NOMO-1 (cell line): ENCODE measurements around the gene SIPA1L3.

Experiments used
- DNase-seq, 2 experiments: peaks; one replicate each; lab custom pipeline; 2025; ENCODE audit not compliant: unreplicated experiment in 2 of 2; lab: John Stamatoyannopoulos, UW

Gene SIPA1L3

DNA sequence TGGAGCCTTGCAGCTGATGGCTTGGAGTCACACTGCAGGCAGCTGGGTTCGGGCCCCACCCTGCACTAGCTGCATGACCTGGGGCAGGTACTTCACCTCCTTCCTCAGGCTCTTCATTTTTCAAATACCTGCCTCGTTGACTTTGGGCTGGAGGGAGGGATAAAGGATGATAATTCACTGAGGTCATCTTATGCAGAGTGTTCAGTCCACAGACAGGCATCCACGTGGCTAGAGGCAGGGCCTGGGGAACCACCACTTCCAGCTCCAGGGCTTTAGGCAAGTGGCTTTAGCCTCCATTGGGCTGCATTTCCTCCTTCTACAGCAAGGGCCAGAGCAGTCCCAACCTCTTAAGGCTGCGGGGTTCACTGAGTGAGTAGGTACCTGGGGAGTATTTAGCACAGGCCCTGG, 84.8 kb downstream of the SIPA1L3 start:
- no peak for DNase-seq

DNA sequence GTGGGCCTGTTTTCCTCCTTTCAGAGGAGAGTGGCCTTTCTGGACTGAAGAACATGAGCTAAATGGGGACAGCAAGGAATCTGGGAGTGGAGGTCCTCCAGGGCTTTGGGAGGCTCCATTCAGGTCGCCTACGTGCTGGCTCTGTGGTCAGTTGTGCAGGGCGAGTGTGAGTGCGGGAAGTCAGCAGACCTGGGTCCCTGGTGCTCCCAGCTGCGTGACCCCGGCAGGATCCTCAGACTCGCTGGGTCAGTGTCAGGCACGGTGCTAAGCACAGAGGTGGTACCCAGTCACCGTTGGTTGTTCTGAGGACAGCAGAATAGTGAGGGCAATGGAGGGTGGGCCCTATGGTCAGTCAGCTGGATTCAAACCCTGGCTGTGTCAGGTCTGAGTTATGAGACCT, 85.8 kb downstream of the SIPA1L3 start:
- DNase-seq = no peak

DNA sequence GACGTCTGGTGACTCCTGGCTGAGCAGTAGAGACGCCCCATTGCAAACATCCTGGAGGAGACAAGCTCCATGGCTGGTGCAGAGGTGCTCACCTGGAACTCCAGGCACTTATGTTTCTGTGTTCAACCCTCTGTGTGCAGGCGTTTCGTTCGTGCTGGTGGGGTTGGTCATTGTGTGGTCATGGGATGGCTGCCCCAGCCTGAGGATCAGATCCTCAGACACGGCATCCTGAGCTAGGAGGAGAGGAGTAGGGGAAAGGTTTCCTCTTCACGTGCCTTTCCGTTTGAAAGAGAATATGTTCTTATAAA, 87.8 kb downstream of the SIPA1L3 start:
- DNase-seq = no peak

DNA sequence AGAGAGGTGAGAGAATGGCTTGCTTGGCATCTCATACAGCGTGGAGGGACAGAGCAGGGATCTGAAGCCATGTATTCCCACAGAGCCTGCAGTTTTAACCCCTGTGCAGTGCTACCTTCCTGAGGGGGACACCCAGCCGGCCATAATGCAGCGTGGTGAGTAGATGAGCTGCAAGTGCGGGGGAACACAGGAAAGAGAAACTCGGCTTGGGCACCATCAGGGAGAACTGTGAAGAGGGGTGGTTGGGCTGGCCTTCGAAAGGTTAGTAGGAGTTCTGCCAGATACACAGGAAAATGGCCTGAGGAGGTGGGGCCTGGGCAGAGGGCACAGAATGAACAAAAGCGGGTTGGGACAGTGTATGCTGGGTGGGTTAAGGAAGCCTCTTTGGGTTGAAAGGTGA, 88.3 kb downstream of the SIPA1L3 start:
- DNase-seq = no peak

DNA sequence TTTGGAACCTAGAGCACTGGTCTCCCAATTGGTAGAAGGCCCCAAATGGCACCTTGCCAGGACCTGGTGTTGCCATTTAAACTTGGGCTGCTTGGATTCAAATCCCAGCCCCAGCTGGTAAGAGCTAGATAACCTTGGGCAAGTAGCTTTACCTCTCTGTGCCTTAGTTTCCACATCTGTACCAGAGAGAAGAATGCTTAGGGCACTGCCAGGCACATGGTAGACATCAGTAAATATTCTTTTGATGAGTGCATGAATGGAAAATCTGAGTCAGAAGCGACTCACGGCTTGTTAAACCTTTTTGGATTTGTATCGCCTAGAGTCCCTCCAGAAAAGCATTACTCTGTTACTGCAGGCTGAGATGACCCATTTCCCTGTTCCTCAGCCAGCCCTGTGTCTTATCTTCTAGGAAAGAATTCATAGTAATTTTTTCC, 90.9 kb downstream of the SIPA1L3 start:
- no peak for DNase-seq

DNA sequence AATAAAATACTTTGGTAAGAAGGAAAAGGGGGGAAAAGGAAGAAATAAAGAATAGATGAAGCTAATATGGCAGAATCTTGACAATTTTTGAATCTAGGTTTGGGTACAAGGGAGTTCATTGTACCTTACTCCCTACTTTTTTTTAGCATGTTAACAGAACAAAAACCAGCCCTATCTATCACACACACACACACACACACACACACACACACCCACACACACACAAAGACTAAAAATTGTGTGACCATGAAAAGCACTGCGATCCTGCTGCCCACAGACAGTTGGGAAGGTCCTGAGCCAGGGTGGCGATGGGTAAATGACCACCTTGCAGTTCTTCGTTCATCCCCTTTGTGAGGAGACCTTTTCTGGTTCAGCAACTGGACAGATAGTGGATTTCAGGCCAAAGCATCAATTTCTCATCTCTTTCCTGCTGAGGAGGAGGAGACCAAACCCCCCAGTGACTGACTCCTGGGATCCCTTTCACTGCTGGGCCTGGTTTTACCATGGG, 91.8 kb downstream of the SIPA1L3 start:
- no peak for DNase-seq

DNA sequence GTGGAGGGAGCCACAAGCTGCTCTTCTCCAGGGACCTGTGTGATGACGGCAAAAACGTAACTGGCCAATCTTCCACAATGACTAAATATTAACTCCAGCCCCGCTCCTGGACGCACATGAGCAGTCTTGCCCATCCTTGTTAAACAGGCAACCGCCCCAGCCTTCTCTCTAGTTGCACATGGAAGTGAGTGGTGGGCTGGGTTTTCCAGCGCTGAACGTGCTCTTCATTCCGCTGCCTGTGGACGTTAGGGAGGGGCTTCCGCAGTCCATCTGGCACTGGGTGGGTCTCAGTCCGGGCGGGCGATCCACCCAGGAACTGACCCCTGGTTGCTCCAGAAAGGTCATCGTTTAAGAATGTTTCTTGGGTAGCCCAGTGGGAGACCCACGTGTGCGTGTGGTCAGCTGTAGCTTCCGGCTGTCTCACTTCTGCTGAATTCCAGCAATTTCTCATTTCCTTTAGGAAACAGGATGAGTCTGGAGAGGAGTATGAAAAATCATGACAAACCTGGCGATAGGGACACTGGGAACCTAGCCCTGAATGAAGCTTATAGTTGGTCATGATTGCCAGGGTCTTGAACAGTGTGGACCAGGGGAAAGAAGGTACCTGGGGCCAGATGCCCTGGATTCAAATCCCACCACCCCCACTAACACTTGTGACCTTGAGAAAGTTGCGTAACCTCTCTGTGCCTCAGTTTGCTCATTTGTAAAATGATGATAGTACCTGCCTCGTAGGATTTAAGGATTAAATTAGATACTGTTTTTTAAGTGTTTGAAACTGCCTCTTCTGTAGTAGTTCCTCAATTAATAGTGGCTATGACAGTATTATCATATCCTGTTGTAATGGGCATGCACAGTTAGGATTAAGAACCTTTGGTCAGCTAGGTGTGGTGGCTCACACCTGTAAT, 92.6 kb downstream of the SIPA1L3 start:
- DNase-seq = no peak

DNA sequence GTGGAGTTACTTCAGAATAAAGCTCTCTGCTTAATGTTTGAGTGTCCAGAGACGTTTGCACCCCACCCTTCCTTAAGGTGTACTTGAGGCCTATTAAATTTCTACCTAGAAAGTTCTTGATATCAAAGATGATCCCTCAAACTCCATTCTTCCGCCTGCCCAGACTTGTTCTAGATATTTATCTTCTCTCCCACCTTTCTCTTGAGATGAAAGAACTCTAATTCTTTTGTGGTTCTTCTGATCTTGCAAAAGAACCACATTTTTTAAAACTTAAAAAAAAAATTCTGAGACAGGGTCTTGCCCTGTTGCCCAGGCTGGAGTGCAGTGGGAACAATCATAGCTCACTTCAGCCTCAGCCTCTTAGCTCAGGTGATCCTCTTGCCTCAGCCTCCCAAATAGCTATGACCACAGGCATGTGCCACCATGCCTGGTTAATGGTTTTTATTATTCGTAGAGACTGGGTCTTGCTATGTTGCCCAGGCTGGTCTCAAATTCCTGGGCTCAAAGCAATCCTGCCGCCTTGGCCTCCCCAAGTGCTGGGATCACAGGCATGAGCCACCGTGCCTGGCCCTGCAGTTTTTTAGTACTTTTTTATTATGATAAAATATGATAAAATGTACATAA, 94.3 kb downstream of the SIPA1L3 start:
- DNase-seq = no peak

DNA sequence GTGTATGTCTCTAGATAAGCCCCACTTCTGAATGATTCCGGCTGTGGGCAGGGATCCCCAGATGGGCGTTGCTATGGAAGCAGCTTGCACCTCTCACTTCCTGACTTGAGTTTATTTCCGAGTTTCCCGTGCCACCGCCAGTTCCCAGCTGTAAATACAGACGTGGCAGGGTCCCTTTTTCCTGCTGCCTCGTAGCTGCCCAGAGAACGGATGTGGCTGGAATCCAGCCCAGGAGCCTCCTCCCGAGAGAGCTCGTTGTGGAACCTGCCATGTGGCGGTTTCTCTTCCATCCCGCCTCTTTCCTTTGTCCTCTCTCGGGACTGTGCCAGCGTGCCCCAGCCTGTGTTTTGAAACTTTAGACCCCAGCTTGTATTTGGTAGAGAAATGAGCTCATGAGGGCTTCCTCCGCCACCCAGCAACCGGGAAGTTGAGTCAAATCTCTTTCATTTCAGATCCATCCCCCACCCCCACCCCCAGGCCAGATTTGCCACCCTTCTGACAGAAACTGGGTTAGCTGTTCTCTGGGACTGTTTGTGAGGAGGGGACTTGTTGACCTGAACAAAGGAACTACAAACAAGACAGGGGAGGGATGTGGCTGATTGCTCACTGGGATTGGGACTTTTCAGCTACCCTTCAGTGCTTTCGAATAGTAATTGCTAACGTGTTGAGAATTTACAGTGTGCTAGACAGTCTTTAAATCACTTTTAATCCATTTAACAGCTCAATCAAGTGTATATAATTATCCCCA, 96.6 kb downstream of the SIPA1L3 start:
- DNase-seq = no peak

DNA sequence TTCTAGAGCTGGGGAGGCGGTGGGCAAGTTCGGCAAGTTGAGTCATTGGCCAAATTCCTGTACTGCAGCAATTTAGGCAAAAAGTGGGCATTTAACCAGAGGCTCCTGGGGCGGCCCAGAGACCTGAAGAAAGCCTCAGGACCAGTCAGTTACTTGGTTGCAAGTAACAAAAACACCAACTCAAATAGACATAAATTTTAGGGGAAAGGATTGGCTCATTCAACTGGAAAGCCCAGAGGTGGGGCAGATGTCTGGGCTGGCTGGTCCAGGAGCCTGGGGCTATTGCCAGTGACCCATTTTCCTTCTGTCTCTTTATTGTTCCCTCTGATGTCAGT, 97.1 kb downstream of the SIPA1L3 start:
- no peak for DNase-seq

DNA sequence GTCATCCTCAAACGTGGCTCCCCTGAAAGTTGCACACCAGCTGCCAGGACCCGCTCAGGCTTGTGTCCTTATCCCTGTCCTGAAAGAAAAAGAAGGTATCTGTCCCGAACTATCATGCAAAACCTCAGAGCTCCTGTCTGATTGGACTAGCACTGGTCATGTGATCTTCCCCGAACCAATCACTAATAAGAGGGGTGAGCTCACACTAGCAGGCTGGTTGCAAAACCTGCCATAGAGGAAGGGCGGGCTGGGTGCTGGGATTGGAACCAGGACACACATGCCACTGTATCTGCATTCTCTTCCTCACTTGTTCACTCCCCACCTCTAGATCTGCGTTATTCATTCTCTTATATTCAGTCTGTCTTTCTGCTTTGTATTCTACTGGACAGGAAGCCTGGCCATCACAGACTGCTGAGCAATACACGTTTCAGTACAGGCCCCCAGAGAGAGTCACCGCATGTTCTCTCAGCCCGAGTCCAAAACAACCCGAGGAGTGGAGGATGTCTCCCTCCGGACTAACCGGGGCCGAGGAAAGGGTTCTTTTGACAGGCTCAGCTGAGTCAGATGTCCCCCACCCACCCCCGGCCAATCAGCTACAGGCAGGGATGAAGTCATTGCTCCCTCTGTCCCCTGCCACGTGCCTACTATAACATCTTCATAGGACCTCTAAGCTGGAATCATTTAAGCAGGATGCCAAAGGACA, 97.7 kb downstream of the SIPA1L3 start:
- no peak for DNase-seq

DNA sequence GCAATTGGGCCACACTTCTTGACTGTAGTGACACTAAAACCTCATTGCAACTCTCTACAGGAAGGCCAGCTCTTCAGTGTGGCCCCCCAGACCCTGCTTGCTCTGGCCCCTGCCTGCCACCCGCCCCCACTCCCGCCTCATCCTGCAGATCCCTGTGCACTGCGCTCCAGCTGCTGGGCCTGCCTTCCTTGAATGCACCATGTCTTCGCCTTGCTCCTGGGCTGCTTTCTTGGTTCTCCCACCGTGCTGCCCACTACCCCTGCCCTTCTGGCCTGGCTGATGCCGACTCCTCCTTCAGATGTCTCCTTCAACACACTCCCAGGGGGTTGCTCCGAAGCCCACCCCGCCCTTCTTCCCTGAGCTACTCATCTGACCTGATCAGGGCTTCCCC, 98.2 kb downstream of the SIPA1L3 start:
- DNase-seq = no peak

DNA sequence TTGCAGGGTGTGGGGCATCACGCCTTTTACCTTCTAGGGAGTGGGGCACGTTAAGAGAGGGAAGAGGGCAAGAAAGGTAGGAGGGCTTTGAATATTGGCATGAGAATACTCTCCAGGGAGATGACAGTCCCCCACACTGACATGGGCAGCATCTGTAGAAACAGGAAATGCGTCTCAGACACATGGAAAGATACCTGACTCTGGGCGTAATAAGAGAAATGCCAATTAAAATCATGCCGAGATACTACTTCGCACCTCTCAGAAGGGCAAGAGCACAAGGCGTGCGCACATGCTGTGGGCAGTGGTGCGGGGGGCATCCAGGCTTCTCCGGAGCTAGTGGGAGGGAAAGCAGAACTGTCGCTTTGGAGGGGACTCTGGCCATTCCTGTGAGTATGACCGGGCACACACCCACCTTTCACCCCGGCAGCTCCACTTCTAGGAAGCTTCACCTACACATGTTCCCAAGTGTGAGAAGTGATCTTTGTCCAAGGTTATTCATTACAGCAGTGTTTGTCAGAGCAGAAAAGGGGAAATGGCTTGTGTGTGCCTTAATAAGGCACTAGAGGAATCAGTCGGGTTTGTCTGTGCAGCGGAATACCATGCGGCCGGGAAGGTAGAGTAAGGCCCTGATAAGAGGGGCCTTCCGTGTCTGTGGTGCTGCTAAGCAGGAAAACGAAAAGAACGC, 99.5 kb downstream of the SIPA1L3 start:
- DNase-seq = no peak

DNA sequence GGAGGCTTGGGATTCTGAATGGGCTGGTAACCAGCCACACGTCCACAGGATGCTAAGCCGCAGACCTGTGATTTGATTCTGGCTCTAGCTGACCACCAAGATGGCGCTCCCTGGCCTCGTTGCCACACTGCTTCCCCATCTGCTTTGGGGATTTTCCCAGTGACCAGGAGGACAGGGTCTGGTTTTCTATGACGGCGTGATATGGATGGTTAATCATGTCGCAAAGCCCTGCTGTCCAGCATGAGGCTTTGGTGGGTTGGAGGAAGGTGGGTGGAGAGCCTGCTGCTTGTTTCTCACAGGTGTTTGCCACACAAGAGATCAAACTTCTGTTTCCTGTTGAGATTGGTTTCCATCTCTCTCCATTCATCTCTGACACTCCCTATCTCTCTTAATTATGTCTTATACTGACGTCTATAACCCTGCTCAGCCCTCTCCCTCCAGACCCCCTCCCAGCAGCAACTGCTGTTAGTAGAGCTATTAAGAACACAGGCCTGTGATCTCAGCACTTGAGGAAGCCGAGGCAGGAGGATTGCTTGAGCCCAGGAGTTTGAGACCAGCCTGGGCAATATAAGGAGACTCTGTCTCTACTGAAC, 102.7 kb downstream of the SIPA1L3 start:
- no peak for DNase-seq

DNA sequence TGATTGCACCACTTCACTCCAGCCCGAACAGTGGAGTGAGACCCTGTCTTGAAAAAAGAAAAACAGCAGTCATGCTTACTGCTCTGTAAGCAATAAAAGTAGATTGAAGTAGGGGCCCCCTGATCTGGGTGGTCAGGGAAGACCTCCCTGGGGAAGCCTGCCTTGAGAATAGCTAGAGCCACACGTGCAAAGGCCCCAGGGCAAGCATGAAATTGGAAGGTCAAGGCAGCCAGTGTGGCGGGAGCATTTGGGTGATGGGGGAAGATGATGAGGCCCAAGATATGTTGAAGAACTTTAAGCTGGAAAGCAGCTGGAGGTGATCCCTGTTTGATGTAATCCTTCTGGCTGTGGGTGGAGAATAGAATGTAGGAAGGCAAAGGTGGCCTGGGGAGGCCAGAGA, 104.4 kb downstream of the SIPA1L3 start:
- no peak for DNase-seq

DNA sequence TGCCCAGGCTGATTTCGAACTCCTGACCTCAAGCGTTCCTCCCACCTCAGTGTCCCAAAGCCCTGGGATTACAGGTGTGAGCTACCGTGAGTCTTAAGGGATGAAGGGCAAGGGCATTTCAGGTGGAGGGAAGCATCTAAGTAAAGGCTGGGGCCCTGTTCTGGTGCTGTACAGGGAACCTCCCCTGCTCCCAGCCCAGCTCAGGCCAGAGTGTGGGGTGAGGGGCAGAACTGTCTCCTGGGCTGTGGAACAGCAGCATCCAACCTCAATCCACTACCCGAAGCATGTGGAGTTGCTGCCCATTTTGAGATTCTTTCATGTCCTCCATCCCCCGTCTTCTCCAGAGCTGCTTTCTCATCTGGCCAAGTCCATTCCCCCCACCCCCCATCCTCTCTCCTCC, 105.3 kb downstream of the SIPA1L3 start:
- no peak for DNase-seq

DNA sequence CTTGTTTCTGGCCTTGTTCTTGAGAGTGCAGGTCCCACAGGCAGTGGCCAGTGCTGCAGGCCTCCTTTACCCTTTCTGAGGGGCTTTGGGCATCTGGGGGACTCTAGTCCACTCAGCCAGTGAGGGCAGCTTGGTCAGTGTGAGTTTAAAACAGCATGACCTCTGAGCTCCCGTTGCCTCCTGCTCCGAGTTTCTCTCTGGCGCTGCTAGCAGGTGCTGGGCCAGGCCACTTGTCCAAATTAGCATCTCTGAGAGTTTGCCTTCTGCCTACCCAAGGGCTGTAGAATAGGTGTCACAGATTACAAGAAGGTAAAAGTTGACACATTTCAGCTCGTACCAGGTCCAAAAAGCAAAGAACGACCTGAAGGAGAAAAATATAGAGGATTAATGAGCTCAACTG, 105.9 kb downstream of the SIPA1L3 start:
- DNase-seq = no peak

DNA sequence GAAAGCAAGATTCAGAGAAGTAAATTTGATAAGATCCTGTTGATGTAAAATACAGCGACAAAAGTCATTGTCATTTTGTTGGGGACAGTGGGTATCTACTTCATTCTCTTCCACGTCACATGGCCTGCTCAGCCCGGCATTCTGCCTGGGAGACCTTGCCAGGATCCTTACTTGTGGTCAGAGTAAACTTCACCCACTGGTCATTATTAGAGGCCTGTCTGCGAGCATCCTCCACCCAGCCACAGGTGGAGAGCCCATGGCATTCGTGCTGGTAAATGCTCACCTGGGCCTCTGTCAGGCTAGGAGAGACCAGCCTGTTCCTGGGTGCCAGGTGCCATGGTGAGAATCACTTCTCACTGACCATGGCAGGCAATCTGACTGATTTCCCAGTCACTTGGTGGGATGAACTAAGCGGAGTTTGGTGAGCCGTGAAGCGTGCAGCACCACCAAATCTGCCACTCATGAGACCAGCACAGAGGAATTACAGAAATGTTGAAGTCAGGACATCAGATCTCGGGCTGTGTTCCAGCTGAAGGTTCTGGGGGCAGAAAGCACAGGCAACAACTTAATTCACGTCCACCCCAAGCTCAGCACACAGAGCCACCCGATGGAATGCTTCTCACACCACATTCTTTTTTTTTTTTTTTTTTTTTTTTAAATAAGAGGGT, 107.0 kb downstream of the SIPA1L3 start:
- no peak for DNase-seq

DNA sequence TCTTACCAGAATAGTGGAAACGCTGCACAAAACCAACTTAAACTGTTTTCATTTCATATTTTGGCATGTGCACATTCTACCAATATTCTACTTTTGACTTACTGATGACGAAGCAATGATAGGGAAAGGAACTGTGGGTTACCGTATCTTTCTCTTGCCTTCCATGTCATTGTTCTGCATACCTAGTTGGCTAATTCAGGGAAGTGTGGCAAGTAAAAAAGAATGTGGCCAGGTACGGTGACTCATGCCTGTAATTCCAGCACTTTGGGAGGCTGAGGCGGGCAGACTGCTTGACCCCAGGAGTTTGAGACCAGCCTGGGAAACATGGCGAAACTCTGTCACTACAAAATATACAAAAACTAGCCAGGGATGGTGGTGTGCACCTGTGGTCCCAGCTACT, 108.2 kb downstream of the SIPA1L3 start:
- DNase-seq = no peak

DNA sequence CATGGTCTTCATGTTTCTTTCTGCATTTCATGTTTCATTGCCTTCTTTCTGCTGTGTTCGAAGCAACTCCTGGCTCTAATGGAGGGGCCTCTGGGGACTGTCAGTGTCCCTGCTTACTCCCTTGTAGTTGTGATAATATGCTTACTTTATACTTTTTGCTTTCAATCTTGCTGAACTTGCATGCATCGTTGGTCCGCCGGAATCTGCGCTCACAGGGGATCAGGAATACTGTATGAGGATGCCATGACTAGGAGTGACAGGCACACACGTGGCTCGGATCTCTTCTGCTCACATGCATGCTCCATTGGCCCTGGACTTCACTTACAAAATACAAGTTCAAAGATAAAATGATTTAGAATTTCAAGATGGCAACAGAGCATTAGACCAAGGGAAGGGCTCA, 108.8 kb downstream of the SIPA1L3 start:
- no peak for DNase-seq
